GM18505 (cell line): ENCODE results near the gene HHATL.

Experiments
- ATAC-seq: cut with Tn5 transposase; IDR thresholded peaks from one replicate; pipeline ENCODE4 v1.9.1; 2021; ENCODE audit not compliant: unreplicated experiment
- POLR2A ChIP-seq: IDR thresholded peaks from 4 replicates; pipeline ENCODE4 v1.6.1; 2011; ENCODE audit warnings: borderline replicate concordance; ENCODE audit not compliant: insufficient read depth, insufficient read length; ENCODE audit errors: extremely low read depth

Gene HHATL

DNA sequence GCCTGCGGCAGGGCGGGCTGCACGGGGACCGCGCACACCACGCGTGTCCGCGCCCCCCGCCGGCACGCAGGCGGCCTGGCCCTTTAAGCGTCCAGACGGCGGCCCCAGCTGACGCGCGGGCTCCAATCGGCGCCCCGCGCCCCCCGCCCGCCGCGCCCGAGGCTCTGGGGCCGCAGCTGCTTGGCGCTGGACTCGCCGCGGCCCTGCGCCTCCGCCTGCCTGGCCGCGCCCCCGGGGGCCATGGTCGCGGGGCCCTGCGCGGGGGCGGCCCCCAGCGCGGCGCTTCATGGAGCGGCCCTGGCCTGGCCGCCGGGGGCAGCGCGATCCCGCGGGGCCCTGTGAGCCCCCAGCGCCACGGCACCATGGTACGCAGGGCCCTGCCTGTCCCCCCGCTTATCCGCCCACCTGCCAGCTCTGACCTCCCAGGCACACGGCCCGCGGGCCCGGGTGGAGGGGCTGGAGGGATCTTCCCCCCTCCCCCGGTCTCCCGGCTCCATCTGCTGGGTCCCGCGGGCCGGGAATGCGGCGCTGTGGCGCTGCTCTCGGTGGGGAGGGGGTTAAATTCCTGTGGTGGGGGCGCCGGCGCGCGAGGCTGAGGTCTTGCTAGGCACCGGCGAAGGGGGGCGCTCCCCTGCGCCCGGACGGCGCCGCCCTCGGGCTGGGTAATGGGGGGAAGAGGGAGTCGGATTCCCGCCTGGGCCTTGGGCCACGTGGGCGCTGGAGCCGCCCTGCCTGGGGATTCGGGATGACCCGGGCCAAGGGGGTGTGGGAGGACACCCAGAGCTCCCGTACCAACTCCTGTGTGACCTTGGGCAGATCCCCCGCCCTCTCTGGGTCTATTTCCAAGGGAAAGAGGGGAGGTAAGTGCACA lies 48.0 kb downstream of the HHATL start:
- ATAC-seq: no peak
- no peak for TF ChIP-seq POLR2A

DNA sequence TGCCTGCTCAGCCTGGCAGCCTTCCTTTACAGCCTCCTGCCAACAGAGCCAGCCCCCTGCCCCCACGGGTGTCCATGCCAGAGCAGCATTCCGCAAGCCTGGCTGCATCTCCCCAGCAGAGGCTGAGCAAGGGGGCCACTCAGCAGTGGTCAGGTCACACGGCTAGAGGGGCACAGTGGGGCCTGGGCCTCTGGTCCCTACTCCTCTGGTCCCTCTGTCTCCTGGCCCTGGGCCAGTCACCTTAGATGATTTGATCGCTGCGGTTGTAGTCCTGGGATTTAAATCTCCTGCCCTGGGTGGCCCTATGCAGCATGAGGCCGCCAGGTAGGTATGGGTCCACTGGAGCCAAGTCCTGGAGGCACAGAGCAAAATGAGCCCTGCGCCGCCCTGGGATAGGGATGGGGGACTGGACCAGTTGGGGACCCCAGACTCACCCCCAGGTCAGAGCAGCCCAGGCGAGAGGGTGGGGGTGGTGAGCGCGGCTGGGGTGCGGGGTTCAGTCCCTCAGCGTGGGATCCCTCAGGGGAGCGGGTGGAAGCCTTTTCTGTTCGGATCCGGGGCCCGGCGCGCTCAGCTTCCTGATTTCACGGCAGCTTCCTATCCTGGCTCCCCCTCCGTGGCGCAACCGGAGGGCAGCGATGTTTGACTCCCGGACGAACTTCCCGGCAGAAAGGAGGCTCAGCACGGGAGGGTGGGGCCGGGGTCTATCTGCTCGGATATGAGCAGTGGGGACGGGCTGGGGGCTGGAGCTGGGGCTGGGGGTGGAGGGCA lies 48.9 kb downstream of the HHATL start, which contains the start of gene ZBTB47:
Gene ZBTB47, plus strand, starts transcription at position 138 of the 771 bp plus-strand sequence. CDS start 4,659 bp downstream, outside the sequence.
- no peak for TF ChIP-seq POLR2A
- no peak for ATAC-seq

DNA sequence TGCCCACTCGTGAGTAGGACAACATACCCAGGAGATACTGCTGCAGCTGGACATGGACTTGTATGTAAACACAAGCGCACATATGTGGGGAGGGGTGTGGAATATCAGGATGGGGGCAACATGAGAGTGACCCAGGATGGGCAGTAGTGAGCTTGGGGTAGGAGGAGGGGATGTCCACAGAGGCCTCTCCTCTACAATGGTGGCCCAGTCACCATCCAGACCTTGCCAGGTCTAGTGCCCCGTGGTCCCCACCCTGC lies 49.4 kb downstream of the HHATL start:
- no peak for TF ChIP-seq POLR2A
- no peak for ATAC-seq

DNA sequence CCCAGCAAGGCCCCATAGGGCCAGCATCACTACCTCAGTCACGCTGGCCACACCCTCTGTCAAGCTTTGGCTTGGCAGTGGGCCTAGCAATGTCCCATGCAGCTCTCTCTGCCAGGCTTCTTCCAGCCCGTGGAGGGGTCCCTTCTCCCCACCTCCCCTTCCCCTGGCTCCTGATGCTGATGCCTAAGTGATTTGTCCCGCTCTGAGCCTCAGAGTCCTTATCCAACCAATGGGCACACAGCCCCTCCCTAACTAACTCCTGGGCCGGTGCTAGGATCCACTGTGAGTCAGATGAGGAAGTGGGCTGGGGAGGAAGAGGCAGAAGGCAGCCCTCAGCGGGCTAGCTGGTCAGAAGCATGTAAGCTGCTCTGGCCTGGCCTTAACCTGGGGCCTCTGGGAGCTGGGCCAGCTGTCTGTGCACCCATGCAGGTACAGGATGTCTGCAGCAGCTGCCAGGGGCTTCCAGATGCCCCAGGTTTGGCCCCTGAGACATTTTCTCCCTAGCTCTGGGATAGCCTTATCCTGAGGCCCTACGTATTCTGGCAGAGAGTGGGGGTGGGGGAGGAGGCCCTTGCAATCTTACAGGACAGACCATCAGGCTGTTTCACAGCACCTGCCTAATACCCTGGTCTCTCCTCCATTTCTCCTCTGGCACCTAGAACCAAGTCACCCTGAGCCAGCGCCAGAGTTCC lies 49.8 kb downstream of the HHATL start:
- TF ChIP-seq POLR2A: peak; percentile 14
- peak; percentile 67 for ATAC-seq

DNA sequence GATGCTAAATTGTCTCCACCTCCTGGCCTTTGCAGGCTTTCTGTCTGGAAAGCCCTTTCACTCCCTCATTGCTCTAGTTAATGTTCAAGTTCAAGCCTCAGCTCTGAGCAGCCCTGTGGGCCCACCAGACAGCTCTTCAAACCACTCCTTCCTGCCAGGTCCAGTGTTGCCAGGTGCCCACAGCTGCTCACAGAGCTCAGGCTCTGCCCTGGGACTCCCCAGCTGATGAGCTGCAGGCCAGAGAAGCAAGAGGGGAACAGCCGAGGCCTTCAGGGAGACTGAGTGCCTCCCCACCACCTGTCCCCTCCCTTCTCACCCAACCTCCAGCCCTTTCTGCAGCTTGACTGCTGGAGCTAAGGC lies 50.4 kb downstream of the HHATL start:
- TF ChIP-seq POLR2A: no peak
- no peak for ATAC-seq

DNA sequence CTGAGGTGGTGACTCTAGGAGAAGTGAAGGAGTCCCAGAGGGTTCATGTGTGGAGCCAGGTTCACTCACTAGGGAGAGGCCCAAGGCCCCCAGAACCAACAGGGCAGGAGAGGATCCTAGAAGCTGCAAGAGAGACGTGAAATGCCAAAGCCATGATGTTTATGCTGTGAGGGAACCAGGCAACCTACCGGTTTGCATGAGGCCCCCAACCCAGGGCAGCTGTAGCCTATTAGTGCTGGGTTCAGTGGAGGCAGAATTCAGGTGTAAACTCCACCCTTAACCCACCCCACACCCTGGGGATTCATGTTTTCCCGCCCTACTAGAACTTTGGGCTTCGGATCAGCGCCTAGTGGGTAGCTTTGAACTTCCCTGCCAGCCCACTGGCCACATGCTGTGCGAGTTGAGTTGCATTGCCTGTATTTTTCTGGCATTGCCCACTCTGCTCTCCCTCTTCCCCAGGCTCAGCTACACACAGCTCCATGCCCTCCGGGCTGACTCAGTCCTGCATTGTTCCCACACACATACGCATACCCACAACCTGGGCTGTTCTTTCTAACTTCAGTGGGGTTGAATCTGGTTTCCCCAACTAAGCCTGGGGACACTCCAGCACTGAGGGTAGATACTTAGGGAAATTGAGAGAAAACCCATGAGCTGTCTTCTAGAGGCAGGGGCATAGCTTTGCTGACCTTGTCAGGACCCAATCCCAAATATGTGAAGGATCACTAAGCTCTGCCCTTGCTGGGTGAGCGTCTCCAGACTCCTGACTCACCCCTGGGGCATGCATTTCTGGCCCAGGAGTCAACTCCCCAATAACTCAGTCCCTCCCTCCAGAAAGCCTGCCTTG lies 51.1 kb downstream of the HHATL start:
- no peak for ATAC-seq
- no peak for TF ChIP-seq POLR2A

- no peak for TF ChIP-seq POLR2A
- ATAC-seq: no peak
Observed at GRCh38 chr3:42649783-42650182, 52.8 kb downstream of the HHATL start.

DNA sequence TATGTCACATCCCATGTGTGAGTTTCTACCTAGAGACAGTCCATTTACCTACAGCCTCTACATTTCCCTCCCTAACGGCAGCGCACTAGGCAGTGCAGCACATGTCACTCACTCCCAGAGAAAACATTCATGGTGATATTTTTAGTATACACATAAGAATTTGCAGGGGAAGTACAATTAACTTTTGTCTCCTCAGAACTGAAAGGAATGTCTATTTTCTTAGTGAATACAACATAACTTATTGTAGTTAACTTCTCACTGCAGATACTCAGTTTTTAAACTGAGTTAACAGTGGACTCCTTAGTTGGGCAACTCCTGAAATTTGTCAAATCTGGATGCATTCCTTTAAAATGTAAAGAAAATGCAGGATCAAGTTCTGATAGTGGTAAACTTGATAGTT lies 53.6 kb downstream of the HHATL start:
- ATAC-seq: no peak

GRCh38 chr3:42647821-42648459 lies 54.7 kb downstream of the HHATL start:
- TF ChIP-seq POLR2A: no peak
- ATAC-seq: no peak

More for the DNA sequence above, 53.6 kb downstream of the HHATL start:
- no peak for TF ChIP-seq POLR2A
